ENCODE data around the gene FERMT3. TPM values are rescaled to one million over a fixed set of nuclear protein-coding genes. Genes with fewer than 3 reads are reported as not detected.

FERMT3 gene
- total RNA-seq, 2 experiments from 2014 or later = 55.8 to 61.1 TPM

DNA sequence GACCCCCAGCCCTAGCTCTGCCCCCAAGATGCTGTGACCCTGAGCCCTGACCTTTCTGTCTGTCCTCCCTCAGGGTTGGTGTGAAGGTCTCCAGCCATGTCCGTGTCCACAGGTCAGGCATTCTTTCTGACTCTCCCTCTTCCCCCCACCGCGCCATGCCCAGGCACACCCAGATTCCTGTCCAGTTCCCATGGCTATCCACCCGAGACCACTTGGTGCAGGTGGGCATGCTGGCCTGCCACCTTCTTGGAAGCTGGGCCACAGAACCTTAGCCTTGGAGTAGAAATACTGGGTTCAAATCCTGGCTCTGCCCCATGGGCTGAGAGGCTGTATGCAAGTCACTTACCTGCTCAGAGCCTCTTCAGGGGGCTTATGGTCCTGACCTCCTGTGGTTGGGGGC is 42.5 kb downstream of the FERMT3 start:
- peaks cover 59% of the 10 kb centered on the region for H3K4me1 ChIP-seq (ENCODE audit: insufficient read depth, low read length)
- Mint-ChIP-seq H3K27me3 (no peaks in the 10 kb centered on the region), H3K9me3 (no peaks in the 10 kb centered on the region), H3K36me3 (ENCODE audit: low read depth) (peaks cover 4% of the 10 kb centered on the region), H3K27ac (peak overlapping the region; percentile 36), H3K4me1 (ENCODE audit: low read depth) (peaks cover 37% of the 10 kb centered on the region), H3K4me3 (peak overlapping the region; percentile 62)
- no peak overlapping the region for H3K27ac ChIP-seq (ENCODE audit: low read depth in 1 of 2, low read length in 2 of 2)
- H3K4me3 ChIP-seq (ENCODE audit: low read length) = no peak overlapping the region
- ChIA-PET POLR2A (interaction anchor here (1.4 to 4.5 kb wide), 3 partner anchors 8 to 55 kb away, joined by 4 to 35 read pairs (median 9); partner anchors contain the start of genes FERMT3 and FKBP2), CTCF (interaction anchor here (1.5 to 4.7 kb wide), 3 partner anchors 23 to 52 kb away, joined by 3 to 56 read pairs (median 6); partner anchors contain the start of genes CATSPERZ, FERMT3, NUDT22 and TRPT1)
- ATAC-seq (ENCODE audit: poor library complexity) = no peak
- no peaks in the 10 kb centered on the region for H3K27me3 ChIP-seq (ENCODE audit: control insufficient read depth in 1 of 2, insufficient read depth in 2 of 2, low read length in 2 of 2)
- peaks cover 3% of the 10 kb centered on the region for H3K36me3 ChIP-seq (ENCODE audit: insufficient read depth, low read length)
- TF ChIP-seq, protein P1, sequence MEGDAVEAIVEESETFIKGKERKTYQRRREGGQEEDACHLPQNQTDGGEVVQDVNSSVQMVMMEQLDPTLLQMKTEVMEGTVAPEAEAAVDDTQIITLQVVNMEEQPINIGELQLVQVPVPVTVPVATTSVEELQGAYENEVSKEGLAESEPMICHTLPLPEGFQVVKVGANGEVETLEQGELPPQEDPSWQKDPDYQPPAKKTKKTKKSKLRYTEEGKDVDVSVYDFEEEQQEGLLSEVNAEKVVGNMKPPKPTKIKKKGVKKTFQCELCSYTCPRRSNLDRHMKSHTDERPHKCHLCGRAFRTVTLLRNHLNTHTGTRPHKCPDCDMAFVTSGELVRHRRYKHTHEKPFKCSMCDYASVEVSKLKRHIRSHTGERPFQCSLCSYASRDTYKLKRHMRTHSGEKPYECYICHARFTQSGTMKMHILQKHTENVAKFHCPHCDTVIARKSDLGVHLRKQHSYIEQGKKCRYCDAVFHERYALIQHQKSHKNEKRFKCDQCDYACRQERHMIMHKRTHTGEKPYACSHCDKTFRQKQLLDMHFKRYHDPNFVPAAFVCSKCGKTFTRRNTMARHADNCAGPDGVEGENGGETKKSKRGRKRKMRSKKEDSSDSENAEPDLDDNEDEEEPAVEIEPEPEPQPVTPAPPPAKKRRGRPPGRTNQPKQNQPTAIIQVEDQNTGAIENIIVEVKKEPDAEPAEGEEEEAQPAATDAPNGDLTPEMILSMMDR (IDR thresholded peaks at IDR 0.05) = no peak
- intact Hi-C loops (cut with DNase I, micrococcal nuclease) = no loop called here
- DNase-seq = no peak
- H3K9me3 ChIP-seq (ENCODE audit: control insufficient read depth in 1 of 2, insufficient read depth in 1 of 2, low read length in 2 of 2) = no peaks in the 10 kb centered on the region

DNA sequence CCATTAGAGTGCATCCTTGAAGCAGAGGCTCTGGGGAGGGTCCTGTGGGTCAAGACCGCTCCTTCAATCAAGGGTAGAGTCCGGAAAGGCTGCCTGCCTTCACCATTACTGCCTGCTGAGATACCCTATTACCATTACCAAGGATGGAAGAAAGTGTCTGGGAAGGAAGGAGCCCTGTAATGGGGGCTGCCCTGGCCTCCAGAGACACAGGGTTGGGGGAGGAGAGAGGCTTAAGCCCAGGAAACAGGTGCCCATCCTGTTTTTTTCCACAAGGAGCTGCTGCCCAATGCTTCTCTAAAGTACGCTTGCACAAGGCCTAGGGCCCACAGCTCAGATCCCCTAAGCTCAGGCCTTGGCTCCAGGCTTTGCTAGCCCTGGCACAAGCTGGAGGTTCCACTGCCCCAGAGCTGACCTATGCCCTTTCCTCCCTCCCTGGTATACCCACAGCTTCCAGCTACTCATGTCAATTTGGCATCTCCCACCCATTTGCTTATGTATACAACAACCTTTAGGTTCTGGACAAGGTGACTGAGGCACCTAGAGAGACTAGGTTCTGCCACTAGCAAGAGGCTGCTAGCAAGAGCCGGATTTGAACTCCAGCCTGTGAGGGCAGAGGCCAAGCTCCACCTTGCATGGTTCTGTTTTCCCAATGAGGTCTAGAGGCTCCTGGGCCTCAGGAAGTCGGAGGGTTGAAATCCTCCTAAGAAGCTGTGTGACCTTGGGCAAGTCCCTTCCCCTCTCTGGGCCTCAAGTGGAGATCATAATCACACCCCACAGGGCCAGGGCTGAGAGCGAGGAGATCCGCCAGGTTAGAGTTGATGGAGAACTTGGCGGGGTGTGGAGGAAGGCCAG is 43.3 kb downstream of the FERMT3 start:
- ATAC-seq (ENCODE audit: poor library complexity) (no peak), DNase-seq (no peak)
- Histone ChIP-seq H3K36me3 (ENCODE audit: insufficient read depth, low read length) (no peaks in the 10 kb centered on the region), H3K27ac (ENCODE audit: low read depth in 1 of 2, low read length in 2 of 2) (no peak overlapping the region), H3K27me3 (ENCODE audit: control insufficient read depth in 1 of 2, insufficient read depth in 2 of 2, low read length in 2 of 2) (no peaks in the 10 kb centered on the region), H3K9me3 (ENCODE audit: control insufficient read depth in 1 of 2, insufficient read depth in 1 of 2, low read length in 2 of 2) (no peaks in the 10 kb centered on the region), H3K4me3 (ENCODE audit: low read length) (no peak overlapping the region), H3K4me1 (ENCODE audit: insufficient read depth, low read length) (peaks cover 58% of the 10 kb centered on the region)
- intact Hi-C loops (cut with DNase I, micrococcal nuclease) = loop anchor here (2.0 to 10.0 kb wide), 3 partner anchors 55 to 405 kb away; partner anchors contain the start of genes ESRRA (in 1 of the 2) and STIP1 (in 1 of the 2)
- H3K9me3 Mint-ChIP-seq = no peaks in the 10 kb centered on the region
- CTCF ChIA-PET = interaction anchor here (0.6 to 4.7 kb wide), 6 partner anchors 9 to 55 kb away, joined by 3 to 56 read pairs (median 8); partner anchors contain the start of genes CATSPERZ, ESRRA, FERMT3 and FKBP2
- peaks cover 4% of the 10 kb centered on the region for H3K36me3 Mint-ChIP-seq (ENCODE audit: low read depth)
- POLR2A ChIA-PET = interaction anchor here (0.6 to 4.5 kb wide), 7 partner anchors 9 to 110 kb away, joined by 3 to 35 read pairs (median 4); partner anchors contain the start of genes FERMT3, FKBP2, PRDX5 and TRMT112
- H3K4me1 Mint-ChIP-seq (ENCODE audit: low read depth) = peaks cover 37% of the 10 kb centered on the region
- TF ChIP-seq, protein P1 (IDR thresholded peaks at IDR 0.05) = no peak
- peak overlapping the region; percentile 79 for H3K4me3 Mint-ChIP-seq
- no peak overlapping the region for H3K27ac Mint-ChIP-seq
- H3K27me3 Mint-ChIP-seq = no peaks in the 10 kb centered on the region

DNA sequence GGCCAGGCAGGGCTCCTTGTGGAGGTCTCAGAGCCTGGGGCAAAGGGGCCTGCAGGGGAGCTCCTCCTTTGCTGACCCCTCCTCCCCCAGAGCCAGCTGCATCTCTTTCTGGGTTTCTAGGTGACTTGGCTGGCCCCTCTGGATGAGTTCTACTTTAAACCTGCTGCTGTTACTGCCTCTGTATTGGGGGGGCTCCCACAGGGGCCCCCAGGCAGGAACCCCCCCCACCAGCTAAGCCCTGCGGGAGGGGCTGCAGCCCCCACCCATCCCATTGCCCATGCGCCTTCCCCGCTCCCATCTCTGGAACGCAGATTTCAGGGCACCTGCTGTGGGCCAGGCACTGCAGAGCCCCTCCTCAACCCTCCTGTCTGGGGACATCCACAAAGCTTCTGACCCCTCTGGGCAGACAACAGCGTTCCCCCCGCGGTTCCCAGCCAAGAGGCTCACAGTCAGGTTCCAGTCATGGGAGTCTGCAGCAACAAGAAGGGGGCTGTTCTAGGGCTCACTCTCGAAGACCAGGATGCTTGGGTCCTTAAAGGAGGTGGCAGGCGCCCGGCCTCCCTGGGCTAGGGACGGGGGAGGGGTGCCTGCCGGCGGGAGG is 44.0 kb downstream of the FERMT3 start:
- Histone ChIP-seq H3K27me3 (ENCODE audit: control insufficient read depth in 1 of 2, insufficient read depth in 2 of 2, low read length in 2 of 2) (no peaks in the 10 kb centered on the region), H3K9me3 (ENCODE audit: control insufficient read depth in 1 of 2, insufficient read depth in 1 of 2, low read length in 2 of 2) (no peaks in the 10 kb centered on the region), H3K36me3 (ENCODE audit: insufficient read depth, low read length) (no peaks in the 10 kb centered on the region), H3K4me1 (ENCODE audit: insufficient read depth, low read length) (peaks cover 51% of the 10 kb centered on the region), H3K4me3 (ENCODE audit: low read length) (peak overlapping the region; percentile 55), H3K27ac (ENCODE audit: low read depth in 1 of 2, low read length in 2 of 2) (no peak overlapping the region)
- intact Hi-C loops (cut with DNase I, micrococcal nuclease) = loop anchor here (1.0 to 10.0 kb wide), 6 partner anchors 19 to 404 kb away; partner anchors contain the start of genes ESRRA (in 1 of the 2) and STIP1 (in 1 of the 2)
- CTCF ChIA-PET = interaction anchor here (1.0 to 4.7 kb wide), 9 partner anchors 8 to 67 kb away, joined by 3 to 56 read pairs (median 6); partner anchors contain the start of genes CATSPERZ, ESRRA, FERMT3 and FKBP2
- POLR2A ChIA-PET = interaction anchor here (0.6 to 4.5 kb wide), 11 partner anchors 9 to 109 kb away, joined by 3 to 35 read pairs (median 4); partner anchors contain the start of genes BAD, FERMT3, FKBP2 and NUDT22
- DNase-seq (no peak), ATAC-seq (ENCODE audit: poor library complexity) (no peak)
- H3K9me3 Mint-ChIP-seq = no peaks in the 10 kb centered on the region
- H3K36me3 Mint-ChIP-seq (ENCODE audit: low read depth) = peaks cover 4% of the 10 kb centered on the region
- peak overlapping the region; percentile 79 for H3K4me3 Mint-ChIP-seq
- H3K27me3 Mint-ChIP-seq = no peaks in the 10 kb centered on the region
- TF ChIP-seq, protein P1 (IDR thresholded peaks at IDR 0.05) = no peak
- peaks cover 31% of the 10 kb centered on the region for H3K4me1 Mint-ChIP-seq (ENCODE audit: low read depth)
- no peak overlapping the region for H3K27ac Mint-ChIP-seq

All from CD4-positive, alpha-beta T cell (primary cell).